HG03280 (cell line): ENCODE results near the gene THRA.
A peak's percentile ranks its signal among the peaks of the same experiment; 100 is the strongest.

ENCODE experiments used
- ATAC-seq: cut with Tn5 transposase; IDR thresholded peaks from one replicate; pipeline ENCODE4 v1.9.1; 2021; ENCODE audit warnings: mild to moderate bottlenecking, moderate library complexity; ENCODE audit not compliant: unreplicated experiment

THRA gene

DNA sequence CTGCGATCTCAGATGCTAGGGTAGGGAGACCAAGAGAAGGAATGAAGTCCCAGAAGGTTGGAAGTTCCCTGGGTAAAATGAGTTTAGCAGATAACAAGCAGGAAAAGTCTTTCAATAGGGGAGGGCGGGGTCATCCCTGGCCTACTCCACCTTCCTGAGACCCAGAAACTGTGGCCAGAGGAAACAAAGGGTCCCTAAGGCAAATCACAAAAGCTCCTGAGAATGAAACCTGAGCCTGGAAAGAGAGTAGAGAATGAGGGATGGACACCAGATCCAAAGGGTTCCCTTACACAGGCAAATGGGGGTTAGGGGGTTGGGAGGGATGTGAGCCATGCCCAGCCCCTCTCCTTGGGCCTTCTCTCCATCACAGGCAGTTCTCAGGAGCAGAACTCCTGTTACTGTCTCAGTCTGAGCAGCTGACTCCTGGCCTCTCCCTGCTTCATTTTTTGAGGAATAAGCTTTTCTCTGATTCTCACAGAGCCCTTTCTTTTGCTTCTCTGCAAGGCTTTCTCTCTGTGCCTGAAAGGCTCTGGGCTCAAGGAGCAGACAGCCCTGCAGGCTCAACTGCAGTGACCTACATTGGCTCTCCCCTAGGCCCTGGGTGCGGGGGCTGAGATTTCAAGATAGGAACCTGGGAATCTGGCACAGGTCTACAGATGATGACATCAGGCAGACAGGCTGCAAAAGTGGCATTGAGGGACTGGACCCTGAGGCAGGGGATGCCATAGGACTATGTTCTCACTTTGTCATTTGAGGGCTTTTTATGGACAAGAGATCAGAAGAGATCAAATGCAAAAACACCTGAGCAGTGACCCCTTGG, 47.5 kb downstream of the THRA start:
- ATAC-seq, result no peak

DNA sequence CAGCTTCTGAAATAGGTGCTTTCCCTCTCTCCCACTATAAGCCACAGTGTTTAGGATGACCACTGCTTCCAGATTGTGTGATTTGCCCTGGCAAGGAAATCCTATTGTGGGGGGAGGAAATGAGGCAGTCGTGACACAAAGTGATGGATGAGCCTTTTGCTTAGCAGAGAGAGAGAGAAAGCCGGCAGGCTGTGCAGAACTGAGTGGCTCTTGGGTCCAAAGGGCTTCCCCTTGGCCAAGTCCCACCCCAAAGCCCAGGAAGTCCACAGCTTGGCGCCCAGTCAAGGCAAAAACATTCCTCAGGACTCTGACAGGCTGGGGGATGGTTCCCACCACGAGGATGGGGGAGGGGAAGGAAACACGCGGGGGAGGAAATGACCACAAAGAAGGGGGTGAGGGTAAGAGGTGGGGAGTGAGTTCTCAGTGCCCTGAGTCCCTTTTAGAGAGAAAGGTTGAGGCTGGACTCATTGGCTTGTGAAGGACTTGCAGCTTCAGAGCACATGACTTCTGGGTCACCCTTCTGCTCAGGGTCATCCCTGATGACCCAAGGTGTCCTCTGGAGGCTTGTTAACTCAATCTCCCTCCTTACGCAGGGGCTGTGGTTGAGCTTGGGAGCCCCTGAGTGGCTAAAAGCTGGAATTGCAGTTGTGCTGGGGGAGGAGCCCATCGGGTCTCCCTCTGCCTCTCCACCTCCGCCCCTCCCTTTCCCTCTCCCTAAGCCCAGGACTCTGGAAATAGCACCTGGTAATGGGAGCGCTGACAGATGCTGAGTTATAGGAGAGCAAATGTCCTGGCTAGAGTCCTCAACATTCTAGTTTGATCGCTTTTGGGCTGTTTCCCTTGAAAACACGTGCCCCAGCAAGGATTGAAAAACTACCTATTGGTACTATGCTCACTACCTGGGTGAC, 48.7 kb downstream of the THRA start:
- ATAC-seq, result peak; percentile 44

DNA sequence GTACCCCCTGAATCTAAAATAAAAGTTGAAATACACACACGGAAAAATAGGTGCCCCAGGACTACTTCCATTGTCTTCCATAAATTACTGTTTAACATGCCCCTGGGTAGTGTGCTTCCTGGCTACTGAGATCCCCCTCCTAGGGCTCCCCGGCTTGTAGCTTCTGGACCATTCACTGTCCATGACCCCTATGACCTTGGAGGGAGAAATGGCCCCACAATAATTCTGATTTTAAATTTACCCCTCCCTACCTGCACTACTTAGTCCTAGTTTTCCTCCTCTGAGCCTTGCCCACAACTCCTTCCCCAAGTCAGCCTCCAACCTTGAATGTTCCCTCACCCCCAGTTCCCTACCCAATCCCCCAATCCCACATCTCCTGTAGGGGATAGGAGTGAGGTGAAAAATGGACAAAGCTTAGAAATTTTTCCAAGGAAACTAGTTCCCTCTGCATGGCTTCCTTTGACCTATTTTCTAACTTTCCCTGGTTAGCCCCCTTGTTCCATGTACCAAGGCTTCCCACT, 49.5 kb downstream of the THRA start:
- ATAC-seq, result no peak

DNA sequence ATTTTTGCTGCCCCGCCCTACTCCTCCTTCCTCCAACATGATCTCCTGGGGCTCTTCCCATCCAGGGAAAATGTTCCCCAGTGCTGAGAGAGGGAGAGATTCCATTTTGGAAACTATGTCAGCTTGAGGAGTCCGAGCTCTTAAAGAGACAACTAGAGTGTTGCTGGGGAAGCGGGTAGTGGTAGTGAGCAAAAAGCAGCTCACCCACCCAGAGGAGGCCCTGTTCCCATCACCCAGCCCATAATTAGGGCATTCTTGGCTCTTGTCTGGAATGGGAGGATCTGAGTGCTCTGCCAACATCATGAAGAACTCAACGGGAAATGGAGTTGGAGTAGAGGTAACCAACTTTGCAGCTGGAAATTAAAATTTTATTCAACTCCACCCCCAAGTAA, 49.9 kb downstream of the THRA start:
- no peak for ATAC-seq

DNA sequence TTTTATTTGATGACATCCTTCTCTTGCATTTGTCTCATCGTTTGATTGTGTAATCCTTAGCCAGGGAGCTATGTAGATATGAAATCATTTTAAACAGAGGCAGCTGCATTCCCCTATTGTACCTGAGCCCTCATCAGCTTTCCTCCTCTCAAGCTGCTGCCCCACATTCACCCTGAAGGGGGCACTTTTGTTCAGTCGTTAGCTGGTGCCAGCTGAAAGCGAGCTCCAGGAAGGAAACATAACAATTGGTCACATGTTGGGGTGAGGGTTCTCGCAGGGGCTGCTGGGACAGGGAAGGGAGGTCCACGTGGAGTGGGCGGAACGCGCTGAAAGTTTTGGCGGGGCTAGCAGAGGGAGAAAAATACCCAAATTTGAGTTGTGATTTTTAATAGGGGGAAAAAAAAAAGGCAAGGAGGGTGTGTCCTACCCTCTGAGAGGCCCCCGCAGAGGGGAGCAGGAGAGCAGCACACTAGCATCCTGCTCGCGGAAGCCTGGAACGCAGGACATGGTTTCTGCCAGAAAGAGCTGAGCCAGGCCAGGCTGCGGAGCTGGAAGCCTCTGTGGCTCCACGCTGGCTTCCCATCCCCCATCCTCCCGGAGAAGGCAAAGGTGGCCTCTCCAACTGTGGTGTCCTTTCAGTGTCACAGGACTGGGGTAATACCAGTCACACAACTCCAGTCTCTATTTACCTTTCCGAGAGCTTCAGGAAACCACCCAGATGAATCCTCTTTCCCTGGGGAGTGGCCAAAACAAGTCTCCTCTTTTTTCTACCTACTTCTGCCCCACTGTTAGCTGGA, 50.5 kb downstream of the THRA start:
- ATAC-seq, result peak; percentile 76

DNA sequence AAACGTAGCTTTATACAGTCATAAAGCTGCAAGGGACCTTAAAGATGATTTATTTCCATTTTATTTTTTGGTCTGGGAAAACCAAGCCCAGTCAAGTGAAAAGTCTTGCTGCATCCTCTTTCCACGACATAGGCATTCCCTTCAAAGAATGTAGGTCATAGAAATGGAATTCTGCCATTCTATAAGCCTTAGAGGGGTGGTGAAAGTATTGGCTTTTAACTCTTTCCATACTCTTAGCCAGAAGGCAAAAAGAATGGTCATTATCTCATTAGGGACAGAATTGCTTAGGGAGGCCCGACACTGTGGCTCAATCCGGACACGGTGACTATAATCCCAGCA, 51.1 kb downstream of the THRA start:
- no peak for ATAC-seq

DNA sequence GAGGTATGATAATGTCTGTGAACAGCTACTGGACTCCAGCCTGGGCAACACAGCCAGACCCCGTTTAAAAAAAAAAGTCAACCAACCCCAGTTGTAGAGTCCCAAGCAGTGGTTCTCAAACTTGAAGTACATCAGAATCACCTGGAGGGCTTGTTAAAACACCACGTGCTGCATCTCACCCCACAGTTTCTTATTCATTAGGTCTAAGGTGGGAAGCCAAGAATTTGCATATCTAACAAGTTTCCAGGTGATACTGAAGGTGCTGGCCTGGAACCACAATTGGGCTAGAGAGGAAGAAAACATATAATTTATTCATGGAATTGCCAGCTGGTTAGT, 52.3 kb downstream of the THRA start:
- ATAC-seq, result no peak

DNA sequence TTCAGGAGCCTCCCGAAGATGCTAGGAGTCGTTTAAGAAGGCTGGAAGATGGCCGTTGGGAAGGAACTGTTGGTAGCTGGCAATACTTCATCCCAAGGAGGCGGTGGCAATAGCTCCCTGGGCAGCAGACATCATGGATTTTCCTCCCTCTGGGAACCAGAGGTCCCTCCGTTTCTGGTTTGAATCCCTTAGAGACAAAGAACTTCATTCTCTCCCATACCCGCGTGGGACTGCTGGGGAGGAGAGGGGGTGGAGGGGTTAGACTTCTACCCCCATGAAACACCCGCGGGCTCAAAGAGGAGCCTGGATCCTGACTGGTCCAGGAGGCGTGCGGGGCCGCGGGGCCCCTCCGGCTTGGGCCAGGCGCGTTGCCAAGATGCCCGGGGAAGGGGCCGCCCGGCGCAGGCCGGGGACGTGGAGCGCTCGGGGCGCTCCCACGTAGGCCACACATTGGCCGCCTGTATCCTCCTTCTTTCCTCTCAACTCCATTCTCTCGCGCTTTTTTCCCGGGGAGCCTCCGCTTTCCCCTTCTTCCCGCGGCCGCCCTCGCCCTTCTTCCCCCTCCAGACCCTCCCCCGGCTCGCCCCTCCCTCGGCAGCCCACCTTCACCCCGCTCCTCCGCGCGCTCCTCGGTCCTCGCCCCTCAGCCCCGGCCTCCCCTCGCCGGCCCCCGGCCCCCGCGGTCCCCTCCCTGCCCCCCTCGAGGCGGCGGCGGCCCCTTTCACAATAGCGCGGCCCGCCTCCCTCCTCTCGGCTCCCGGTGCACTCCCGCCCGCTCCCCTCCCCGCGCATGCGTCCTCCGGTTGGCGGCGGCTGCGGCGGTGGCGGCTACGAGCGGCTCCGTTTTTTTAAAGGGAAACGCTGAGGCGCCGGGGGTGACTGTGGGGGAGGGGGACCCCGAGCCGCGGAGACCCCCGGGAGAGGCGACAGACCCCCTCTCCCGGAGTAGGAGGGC, 58.7 kb downstream of the THRA start, which contains the start of gene MSL1:
Gene MSL1 (plus strand): TSS at position 791 of the 955 bp plus-strand sequence. CDS start 642 bp downstream, outside the sequence.
- peak; percentile 60 for ATAC-seq

DNA sequence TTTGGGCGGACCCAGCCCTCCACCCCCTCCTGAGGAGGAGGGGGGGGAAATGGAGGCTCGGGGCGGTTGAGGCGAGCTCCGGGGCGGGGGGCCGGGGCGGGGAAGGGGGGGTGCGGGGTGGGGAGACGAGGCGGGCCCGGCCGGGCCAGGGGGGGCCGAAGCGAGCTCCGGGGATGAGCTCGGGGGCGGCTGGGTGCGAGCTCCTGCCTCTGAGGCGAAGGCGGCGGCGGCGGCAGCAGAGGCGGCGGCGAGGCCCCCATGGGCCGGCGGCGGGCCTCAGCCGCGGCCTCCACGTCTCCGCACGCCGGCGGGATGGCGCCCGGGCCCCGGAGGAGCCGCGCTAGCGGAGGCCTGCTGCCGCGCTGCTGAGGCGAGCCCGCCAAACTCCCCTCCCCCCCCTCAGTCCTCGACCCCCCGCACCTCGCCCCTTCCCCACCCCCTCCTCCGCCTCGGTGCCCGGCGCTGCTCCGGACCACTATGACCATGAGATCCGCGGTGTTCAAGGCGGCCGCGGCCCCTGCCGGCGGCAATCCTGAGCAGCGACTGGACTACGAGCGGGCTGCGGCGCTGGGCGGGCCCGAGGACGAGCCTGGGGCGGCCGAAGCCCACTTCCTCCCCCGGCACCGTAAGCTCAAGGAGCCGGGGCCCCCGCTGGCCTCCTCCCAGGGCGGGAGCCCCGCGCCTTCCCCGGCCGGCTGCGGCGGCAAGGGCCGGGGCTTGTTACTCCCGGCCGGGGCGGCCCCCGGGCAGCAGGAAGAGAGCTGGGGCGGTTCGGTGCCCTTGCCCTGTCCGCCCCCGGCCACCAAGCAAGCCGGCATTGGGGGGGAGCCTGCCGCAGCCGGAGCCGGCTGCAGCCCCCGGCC, 59.6 kb downstream of the THRA start:
- ATAC-seq, result peak; percentile 32

DNA sequence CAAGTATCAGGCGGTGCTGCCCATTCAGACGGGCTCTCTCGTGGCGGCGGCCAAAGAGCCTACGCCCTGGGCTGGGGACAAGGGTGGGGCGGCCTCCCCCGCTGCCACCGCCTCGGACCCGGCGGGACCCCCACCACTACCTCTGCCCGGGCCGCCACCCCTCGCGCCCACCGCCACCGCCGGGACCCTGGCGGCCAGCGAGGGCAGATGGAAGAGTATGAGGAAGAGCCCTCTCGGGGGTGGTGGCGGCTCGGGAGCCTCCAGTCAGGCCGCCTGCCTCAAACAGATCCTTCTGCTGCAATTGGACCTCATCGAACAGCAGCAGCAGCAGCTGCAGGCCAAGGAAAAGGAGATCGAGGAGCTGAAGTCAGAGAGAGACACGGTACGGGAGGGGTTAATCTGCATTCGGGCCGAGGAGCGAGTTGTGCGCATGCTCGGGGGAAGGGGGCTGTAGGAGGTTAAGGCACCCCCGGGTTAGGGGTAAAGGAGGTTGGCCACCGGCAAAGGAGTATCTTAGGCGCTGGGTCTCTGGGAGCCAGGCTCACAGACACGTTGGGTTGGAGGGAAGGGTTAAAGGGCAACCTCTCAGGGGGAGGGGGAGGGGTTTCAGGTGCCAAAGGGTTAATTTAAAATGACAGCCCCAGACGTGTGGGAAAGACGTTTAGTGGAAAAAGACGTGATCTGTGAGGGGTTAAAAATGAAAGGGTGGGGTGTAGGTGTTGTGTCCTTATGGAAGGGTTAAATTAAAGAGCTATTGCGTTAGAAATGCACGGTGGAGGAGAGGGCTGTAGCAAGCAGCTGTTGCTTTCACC, 60.4 kb downstream of the THRA start:
- ATAC-seq, result peak; percentile 17

DNA sequence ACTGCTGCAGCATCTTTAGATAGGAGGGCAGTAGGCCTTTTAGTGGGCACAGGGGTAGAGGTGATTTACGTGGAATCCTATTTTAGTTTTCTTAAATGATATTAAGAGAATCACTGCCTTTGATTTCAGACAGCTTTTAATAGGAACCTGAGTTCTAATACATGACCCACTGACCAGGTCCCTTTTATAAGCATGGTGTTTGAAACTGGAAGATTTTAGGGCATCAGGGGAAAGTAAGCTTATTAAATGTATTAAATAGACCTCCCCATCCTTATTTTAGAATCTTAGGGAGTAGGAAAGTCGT, 61.0 kb downstream of the THRA start:
- ATAC-seq, result no peak

DNA sequence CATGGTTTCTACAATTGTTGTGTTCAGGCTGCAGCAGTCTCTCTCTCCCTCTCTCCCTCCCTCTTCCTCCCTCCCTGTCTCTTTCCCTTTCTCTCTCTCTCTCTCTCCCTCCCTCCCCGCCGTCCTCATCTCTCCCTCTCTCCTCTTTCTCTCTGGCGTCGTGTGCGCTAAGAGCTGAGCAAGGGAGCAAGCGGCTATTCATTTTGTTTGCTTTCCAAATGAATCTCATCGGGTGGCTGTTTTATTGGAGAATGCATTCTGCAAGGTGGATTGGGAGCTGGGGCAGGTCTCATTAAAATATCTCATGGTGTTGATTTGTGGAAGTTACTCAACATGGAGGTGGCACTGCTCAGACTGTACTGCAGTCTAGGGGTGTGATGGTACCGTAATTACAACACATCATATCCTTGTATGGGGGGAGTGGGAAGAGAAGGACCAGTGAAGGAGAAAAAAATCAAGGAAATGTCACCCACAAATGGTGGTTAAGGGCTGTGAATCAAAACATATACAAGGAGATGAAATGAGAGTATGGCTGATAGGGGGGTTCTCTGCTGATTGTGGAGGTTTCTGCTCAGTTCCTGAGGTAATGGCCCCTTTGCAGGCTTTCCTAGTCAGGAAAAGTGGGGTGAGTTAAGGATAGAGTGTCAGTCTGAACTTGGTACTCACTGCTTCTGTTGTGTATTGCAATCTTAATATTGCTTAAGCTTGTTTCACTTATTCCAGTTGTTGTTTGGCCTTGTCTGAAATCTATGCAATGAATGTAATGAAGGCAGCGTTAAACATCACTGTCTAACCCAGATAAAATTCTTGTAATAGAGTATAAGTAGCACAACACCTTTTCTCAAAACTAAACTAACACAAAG, 61.7 kb downstream of the THRA start:
- no peak for ATAC-seq

DNA sequence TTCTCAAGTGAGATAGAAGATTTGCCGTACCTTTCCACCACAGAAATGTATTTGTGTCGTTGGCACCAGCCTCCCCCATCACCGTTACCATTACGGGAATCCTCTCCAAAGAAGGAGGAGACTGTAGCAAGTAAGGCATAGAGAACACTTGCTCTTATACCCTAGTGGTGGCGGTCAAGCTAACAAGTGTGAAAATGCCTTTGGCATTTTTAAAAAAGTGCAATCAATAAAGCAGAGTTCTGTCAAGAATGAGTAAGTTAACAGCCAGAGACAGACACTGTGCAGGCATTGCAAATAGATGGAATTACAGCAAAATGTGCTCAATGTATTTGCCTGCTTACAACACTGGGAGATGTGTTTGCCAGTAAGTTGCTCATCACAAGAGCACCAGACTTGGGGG, 66.7 kb downstream of the THRA start:
- ATAC-seq, result no peak

DNA sequence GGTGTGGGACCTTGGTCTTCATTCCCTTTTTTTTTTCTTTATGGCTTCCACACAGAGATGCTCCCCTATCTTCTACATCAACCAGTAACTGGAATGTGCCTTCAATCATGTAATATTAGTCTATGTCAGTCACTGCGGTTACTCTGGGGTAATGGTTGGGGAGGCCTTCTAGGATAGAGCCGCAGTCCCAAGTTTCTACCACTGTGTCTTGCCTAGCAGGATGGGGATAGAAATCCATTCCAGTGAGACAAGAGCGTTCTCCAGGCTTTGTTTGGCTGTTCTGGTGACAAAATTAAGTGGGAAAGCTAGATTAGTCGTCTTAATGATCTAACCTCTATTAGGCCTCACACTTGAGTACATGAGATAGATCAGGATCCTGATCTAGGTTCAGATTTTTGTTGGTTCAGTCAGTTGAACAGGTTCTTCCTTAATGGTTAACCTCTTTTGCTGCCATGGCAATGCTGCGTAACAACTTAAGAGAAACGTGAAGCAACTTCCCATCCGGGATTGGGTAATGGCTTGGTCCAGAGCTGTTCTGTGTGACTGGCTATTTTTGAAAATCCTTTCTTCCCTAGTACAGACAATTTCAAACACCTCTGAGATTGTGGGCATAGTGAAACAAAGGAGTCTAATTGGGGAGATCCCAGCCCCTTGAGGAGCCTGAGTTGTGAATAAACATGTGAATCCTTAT, 67.7 kb downstream of the THRA start:
- no peak for ATAC-seq

DNA sequence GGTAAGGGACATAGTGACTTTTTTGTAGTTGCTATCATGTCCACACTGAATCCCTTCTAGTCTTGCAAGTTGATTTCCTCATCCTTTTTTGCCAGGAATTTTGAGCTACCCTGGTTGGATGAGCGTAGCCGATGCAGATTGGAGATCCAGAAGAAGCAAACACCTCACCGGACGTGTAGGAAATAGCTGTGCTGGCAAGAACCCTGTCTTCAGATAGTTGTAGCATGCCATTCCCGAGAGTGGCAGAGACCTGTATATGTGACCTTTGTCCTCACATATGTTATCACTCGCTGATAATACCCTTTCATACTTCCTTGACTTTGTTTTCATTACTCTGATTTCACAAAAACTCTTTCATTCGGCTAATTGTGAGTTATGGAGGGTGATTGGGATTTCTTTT, 71.4 kb downstream of the THRA start:
- no peak for ATAC-seq

DNA sequence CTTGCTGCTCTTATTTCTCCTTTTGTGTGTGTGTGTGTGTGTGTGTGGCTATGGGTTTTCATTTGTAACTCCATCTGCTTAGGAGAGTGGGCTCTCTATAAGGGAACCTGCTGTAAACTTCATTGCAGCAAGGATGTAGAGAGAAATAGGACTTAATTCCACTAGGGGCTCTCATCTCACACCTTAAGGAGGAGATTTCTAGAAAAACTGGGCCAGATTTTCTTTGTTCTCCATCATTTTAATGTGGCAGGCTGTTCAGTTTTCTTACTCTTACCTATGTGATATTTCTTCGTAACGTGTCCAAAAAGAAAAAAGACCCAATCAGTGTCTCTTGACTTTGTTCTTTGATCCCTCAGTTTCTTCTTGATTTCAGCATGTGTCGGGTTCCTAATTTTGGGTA, 73.1 kb downstream of the THRA start:
- no peak for ATAC-seq

DNA sequence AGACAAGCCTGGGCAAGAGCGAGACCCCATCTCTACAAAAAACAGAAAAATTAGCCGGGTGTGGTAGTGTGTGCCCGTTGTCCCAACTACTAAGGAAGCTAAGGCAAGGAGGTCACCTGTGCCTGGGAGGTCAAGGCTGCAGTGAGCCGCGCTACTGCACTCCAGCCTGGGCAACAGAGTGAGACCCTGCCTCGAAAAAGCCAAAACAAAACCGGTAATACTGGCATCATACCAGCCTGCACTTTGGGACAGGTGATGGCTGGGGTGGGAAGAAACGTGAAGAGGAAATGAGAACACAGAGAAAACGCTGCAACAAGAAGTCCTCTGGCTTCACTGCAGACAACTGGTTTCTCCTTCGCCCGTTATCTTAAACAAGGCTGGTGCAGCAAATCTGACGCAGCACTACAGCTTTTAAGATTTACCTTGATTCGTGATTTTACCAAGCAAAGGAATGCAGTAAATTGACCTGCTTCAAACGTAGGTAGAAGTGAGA, 76.8 kb downstream of the THRA start:
- peak; percentile 10 for ATAC-seq
